Neural progenitor cell (in vitro differentiated cells): Measurements from ENCODE around the gene SLC6A4.

ENCODE experiments used
- EZH2 ChIP-seq: fragments of 200-600 bp; sonication (generic); IDR thresholded peaks from 2 replicates; pipeline ENCODE4 v1.6.1; 2017; ENCODE audit warnings: antibody characterized with exemption, mild to moderate bottlenecking, moderate library complexity
- EZH2phosphoT487 ChIP-seq: fragments of 200-600 bp; sonication (generic); IDR thresholded peaks from 2 replicates; pipeline ENCODE4 v1.6.1; 2017; ENCODE audit warnings: antibody characterized with exemption
- TF ChIP-seq, protein P1 (sequence below): fragments of 200-600 bp; sonication (generic); IDR thresholded peaks from 2 replicates; pipeline ENCODE4 v1.5.1; 2017; ENCODE audit warnings: antibody characterized with exemption, mild to moderate bottlenecking

DNA sequence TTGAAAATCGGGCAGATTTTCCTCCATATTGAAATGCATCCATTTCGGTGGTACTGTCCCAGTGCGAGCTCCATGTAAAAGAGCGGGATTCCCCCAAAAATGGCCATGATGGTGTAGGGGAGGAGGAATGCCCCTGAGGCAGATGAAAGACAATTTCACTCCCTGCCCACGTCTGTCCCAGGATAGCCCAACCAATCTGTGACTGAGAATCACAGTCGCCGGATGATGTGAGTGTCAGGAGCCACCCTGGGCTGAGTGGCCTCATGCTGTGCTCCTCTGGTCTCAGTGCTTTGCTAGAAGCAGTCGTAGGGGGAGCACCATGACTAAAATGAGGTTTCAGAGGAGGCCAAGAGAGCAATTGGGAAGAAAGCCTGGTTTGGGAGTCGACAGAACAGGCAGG is 16.7 kb downstream of the SLC6A4 start:
- TF ChIP-seq, protein P1, sequence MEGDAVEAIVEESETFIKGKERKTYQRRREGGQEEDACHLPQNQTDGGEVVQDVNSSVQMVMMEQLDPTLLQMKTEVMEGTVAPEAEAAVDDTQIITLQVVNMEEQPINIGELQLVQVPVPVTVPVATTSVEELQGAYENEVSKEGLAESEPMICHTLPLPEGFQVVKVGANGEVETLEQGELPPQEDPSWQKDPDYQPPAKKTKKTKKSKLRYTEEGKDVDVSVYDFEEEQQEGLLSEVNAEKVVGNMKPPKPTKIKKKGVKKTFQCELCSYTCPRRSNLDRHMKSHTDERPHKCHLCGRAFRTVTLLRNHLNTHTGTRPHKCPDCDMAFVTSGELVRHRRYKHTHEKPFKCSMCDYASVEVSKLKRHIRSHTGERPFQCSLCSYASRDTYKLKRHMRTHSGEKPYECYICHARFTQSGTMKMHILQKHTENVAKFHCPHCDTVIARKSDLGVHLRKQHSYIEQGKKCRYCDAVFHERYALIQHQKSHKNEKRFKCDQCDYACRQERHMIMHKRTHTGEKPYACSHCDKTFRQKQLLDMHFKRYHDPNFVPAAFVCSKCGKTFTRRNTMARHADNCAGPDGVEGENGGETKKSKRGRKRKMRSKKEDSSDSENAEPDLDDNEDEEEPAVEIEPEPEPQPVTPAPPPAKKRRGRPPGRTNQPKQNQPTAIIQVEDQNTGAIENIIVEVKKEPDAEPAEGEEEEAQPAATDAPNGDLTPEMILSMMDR: no peak
- TF ChIP-seq EZH2 (no peak), EZH2phosphoT487 (no peak)
